ENCODE data around the gene PRRT1B.

Gene PRRT1B

GRCh38 chr9:131577005-131578000, 32.0 kb downstream of the PRRT1B start:
- no peak overlapping the region for H2AFZ ChIP-seq (ENCODE audit: low read length)
- H3K36me3 ChIP-seq (ENCODE audit: insufficient read depth, low read length) = peaks cover 93% of the 10 kb centered on the region
- no peaks in the 10 kb centered on the region for H3K9me3 ChIP-seq (ENCODE audit: low read length)
- H3K4me1 ChIP-seq (ENCODE audit: insufficient read depth, low read length, severe bottlenecking) = peaks cover 7% of the 10 kb centered on the region
- TF ChIP-seq EZH2 (IDR thresholded peaks at IDR 0.05; ENCODE audit: borderline replicate concordance, low read length) (no peak), CTCF (IDR thresholded peaks at IDR 0.05; ENCODE audit: low read length) (no peak)
- H3K9ac ChIP-seq (ENCODE audit: low read length) = no peak overlapping the region
- H3K27me3 ChIP-seq (ENCODE audit: insufficient read depth, low read length) = no peaks in the 10 kb centered on the region
- H3K79me2 ChIP-seq (ENCODE audit: insufficient read depth, low read length) = no peaks in the 10 kb centered on the region
- no peak overlapping the region for H3K27ac ChIP-seq (ENCODE audit: low read depth, low read length, poor library complexity, severe bottlenecking)
- H3K4me2 ChIP-seq (ENCODE audit: low read length) = no peak overlapping the region
- H3F3A ChIP-seq (ENCODE audit: insufficient read depth, low read length) = no peaks in the 10 kb centered on the region
- no peak overlapping the region for H3K4me3 ChIP-seq (ENCODE audit: low read depth, low read length, poor library complexity, severe bottlenecking)
- no peaks in the 10 kb centered on the region for H4K20me1 ChIP-seq (ENCODE audit: insufficient read depth, low read length)
- H3K9me2 ChIP-seq (ENCODE audit: low read depth, low read length) = no peaks in the 10 kb centered on the region

GRCh38 chr9:131578021-131578420, 32.7 kb downstream of the PRRT1B start:
- Histone ChIP-seq H3K36me3 (ENCODE audit: insufficient read depth, low read length) (peaks cover 93% of the 10 kb centered on the region), H3K4me3 (ENCODE audit: low read depth, low read length, poor library complexity, severe bottlenecking) (no peak overlapping the region), H3K4me2 (ENCODE audit: low read length) (no peak overlapping the region), H3K27me3 (ENCODE audit: insufficient read depth, low read length) (no peaks in the 10 kb centered on the region), H3F3A (ENCODE audit: insufficient read depth, low read length) (no peaks in the 10 kb centered on the region), H3K9me3 (ENCODE audit: low read length) (no peaks in the 10 kb centered on the region), H4K20me1 (ENCODE audit: insufficient read depth, low read length) (no peaks in the 10 kb centered on the region), H3K4me1 (ENCODE audit: insufficient read depth, low read length, severe bottlenecking) (peaks cover 7% of the 10 kb centered on the region), H2AFZ (ENCODE audit: low read length) (no peak overlapping the region), H3K9me2 (ENCODE audit: low read depth, low read length) (no peaks in the 10 kb centered on the region), H3K27ac (ENCODE audit: low read depth, low read length, poor library complexity, severe bottlenecking) (no peak overlapping the region), H3K79me2 (ENCODE audit: insufficient read depth, low read length) (no peaks in the 10 kb centered on the region), H3K9ac (ENCODE audit: low read length) (no peak overlapping the region)
- TF ChIP-seq EZH2 (IDR thresholded peaks at IDR 0.05; ENCODE audit: borderline replicate concordance, low read length) (no peak), CTCF (IDR thresholded peaks at IDR 0.05; ENCODE audit: low read length) (no peak)

- no peaks in the 10 kb centered on the region for H3K27me3 ChIP-seq (ENCODE audit: insufficient read depth, low read length)
- peaks cover 7% of the 10 kb centered on the region for H3K4me1 ChIP-seq (ENCODE audit: insufficient read depth, low read length, severe bottlenecking)
- H3K9me3 ChIP-seq (ENCODE audit: low read length) = no peaks in the 10 kb centered on the region
- H3K36me3 ChIP-seq (ENCODE audit: insufficient read depth, low read length) = peaks cover 96% of the 10 kb centered on the region
- no peaks in the 10 kb centered on the region for H3K9me2 ChIP-seq (ENCODE audit: low read depth, low read length)
- H4K20me1 ChIP-seq (ENCODE audit: insufficient read depth, low read length) = no peaks in the 10 kb centered on the region
- H3K79me2 ChIP-seq (ENCODE audit: insufficient read depth, low read length) = no peaks in the 10 kb centered on the region
- H3K27ac ChIP-seq (ENCODE audit: low read depth, low read length, poor library complexity, severe bottlenecking) = peak overlapping the region; percentile 68
- no peak for TF ChIP-seq CTCF (IDR thresholded peaks at IDR 0.05; ENCODE audit: low read length)
- no peak for TF ChIP-seq EZH2 (IDR thresholded peaks at IDR 0.05; ENCODE audit: borderline replicate concordance, low read length)
- H3F3A ChIP-seq (ENCODE audit: insufficient read depth, low read length) = no peaks in the 10 kb centered on the region
- H2AFZ ChIP-seq (ENCODE audit: low read length) = no peak overlapping the region
- no peak overlapping the region for H3K4me2 ChIP-seq (ENCODE audit: low read length)
- no peak overlapping the region for H3K9ac ChIP-seq (ENCODE audit: low read length)
- H3K4me3 ChIP-seq (ENCODE audit: low read depth, low read length, poor library complexity, severe bottlenecking) = no peak overlapping the region
Observed at GRCh38 chr9:131578731-131579504, 33.6 kb downstream of the PRRT1B start.

All from OCI-LY1 (cell line).